Spleen (tissue), 11 donors: Measurements from ENCODE around the gene DAB2IP. TPM values are rescaled to one million over a fixed set of nuclear protein-coding genes. Genes with fewer than 3 reads are reported as not detected.

Source experiments
- DNase-seq: peaks from one replicate; pipeline ENCODE4 v3.0.0-alpha.2; 2020
- H3K27ac ChIP-seq, 8 donors: fragments of 200-600 bp; sonication (generic) in 7 of 8; 1 replicate in 4 of 8; 2 replicates in 4 of 8; pipeline versions ENCODE4 v1.5.0 to v1.8.0; 2016 to 2021; ENCODE audit warnings: inconsistent platforms in 4 of 8, mild to moderate bottlenecking in 4 of 8, moderate library complexity in 1 of 8
- H3K27me3 ChIP-seq, 7 donors: fragments of 200-600 bp; sonication (generic) in 6 of 7; replicated peaks in 1 of 7; 1 replicate in 4 of 7; 2 replicates in 3 of 7; pipeline versions ENCODE4 v1.5.0 to v1.8.0; 2016 to 2021; ENCODE audit warnings: inconsistent platforms in 3 of 7, mild to moderate bottlenecking in 1 of 7
- H3K36me3 ChIP-seq, 6 donors: fragments of 200-600 bp; sonication (generic) in 5 of 6; 1 replicate in 4 of 6; 2 replicates in 2 of 6; pipeline versions ENCODE4 v1.5.0 to v1.8.0; 2016 to 2021; ENCODE audit warnings: inconsistent platforms in 2 of 6
- H3K4me1 ChIP-seq, 6 donors: fragments of 200-600 bp; sonication (generic) in 5 of 6; 1 replicate in 3 of 6; 2 replicates in 3 of 6; pipeline versions ENCODE4 v1.5.0 to v1.8.0; 2016 to 2021; ENCODE audit warnings: inconsistent platforms in 3 of 6
- H3K4me3 ChIP-seq, 8 donors: fragments of 200-600 bp; sonication (generic) in 7 of 8; 1 replicate in 4 of 8; 2 replicates in 4 of 8; pipeline versions ENCODE4 v1.5.0 to v1.8.0; 2016 to 2021; ENCODE audit warnings: inconsistent platforms in 4 of 8, mild to moderate bottlenecking in 4 of 8, moderate library complexity in 2 of 8
- H3K9me3 ChIP-seq, 8 donors: fragments of 200-600 bp; sonication (generic) in 7 of 8; 1 replicate in 4 of 8; 2 replicates in 4 of 8; pipeline versions ENCODE4 v1.5.0 to v1.8.0; 2016 to 2021; ENCODE audit warnings: inconsistent platforms in 4 of 8
- POLR2A ChIP-seq, 3 donors: fragments of 450-650 bp; IDR thresholded peaks; one replicate each; pipeline ENCODE4 v1.5.1; 2017; ENCODE audit warnings: antibody characterized with exemption in 3 of 3, mild to moderate bottlenecking in 1 of 3
- POLR2AphosphoS5 ChIP-seq, 3 donors: sonication (generic); formaldehyde crosslinking; IDR thresholded peaks; one replicate each; pipeline ENCODE4 v1.5.1; 2017; ENCODE audit warnings: antibody characterized with exemption in 3 of 3
- WGBS, 5 donors: extraction: QIAGEN DNeasy Blood & Tissue Kit in 3 of 5; methylation state at CpG; one replicate each; pipeline versions ENCODE4 v1.1.5 to v1.1.7; 2013 to 2018; 5-methylcytosine and 5-hydroxymethylcytosine counted together
- intact Hi-C: fragments of 100-400 bp; cut with DNase I; formaldehyde crosslinking; loops from one replicate; pipeline ENCODE4 v1.15.0; 2023; ENCODE audit warnings: low total_unique reads
- polyA plus RNA-seq, 3 donors: library from polyadenylated mRNA; stranded (reverse); fragments of 200-250 nt; gene quantifications; one replicate each; pipeline ENCODE4 v1.2.1, GENCODE V29; 2013
- total RNA-seq, 7 donors: library from RNA; depleted of rRNA in 3 of 7; stranded (reverse); fragments of >200 nt in 3 of 7; fragmentation: NEBNext Ultra II Directional in 4 of 7; extraction: Animal tissue kit (Norgen Biotek cat#: 25700) in 4 of 7; gene quantifications; one replicate each; pipeline versions ENCODE4 v1.1.0 to v1.2.1, GENCODE V29; 2016 to 2021
- TF ChIP-seq, protein P1 (sequence below), 11 experiments: fragments of 200-600 bp in 7 of 11; fragments of 450-650 bp in 4 of 11; sonication (generic) in 4 of 11; IDR thresholded peaks in 8 of 11; conservative IDR thresholded peaks in 3 of 11; 1 replicate in 7 of 11; 2 replicates in 4 of 11; pipeline versions ENCODE4 v1.4.0 to v1.8.0; 2016 to 2021; ENCODE audit warnings: antibody characterized with exemption in 11 of 11, inconsistent platforms in 4 of 11, mild to moderate bottlenecking in 1 of 11
- donor health status: healthy with polysubstance abuse.
- donor health status: DM: no; HTN: no; CAD: no; lungs with moderate emphysema.
- donor health status: DM: no; HTN: no; CAD: no.
- donor health status: Bipolar disorder and iron deficiency.
- donor health status: healthy.
- donor health status: DM: no; HTN: no; CAD: no.
- donor health status: DM: yes; HTN: yes; CAD: no.

DAB2IP gene
- total and polyA plus RNA-seq, 10 donors: 5.0 to 83.0 (median 38.1) TPM

DNA sequence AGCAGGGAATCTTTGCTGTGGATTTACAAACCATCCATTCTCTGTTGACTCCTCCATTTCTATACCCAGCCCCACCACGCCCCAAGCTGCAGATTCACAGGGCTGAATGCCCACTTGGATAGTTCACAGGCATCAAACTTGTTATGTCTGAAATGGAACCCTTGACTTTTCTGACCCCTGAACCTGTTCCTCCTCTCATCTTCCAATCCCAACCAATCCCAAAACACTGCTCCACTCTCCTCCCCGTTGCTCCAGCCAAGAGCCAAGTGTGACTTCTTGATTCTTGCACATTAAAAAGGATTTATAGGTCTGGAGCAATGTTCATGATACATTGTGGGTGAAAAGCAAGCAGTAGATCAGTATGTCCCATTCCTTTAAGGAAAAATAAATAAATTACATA lies 145.6 kb downstream of the DAB2IP start:
- DNase-seq: peak; percentile 20
- H3K36me3 ChIP-seq: no peaks in the 10 kb centered on the region
- 32 to 90% (median 77%) methylated on average over 2 of the region's 2 CpGs for WGBS, 5 donors
- H3K9me3 ChIP-seq: no peaks in the 10 kb centered on the region
- H3K27ac ChIP-seq: no peak overlapping the region
- peaks cover 0 to 8% (median 0%) of the 10 kb centered on the region in 7 donors for H3K27me3 ChIP-seq
- intact Hi-C loops: no loop called here
- no peaks in the 10 kb centered on the region for H3K4me1 ChIP-seq
- H3K4me3 ChIP-seq: no peak overlapping the region
- TF ChIP-seq, protein P1, sequence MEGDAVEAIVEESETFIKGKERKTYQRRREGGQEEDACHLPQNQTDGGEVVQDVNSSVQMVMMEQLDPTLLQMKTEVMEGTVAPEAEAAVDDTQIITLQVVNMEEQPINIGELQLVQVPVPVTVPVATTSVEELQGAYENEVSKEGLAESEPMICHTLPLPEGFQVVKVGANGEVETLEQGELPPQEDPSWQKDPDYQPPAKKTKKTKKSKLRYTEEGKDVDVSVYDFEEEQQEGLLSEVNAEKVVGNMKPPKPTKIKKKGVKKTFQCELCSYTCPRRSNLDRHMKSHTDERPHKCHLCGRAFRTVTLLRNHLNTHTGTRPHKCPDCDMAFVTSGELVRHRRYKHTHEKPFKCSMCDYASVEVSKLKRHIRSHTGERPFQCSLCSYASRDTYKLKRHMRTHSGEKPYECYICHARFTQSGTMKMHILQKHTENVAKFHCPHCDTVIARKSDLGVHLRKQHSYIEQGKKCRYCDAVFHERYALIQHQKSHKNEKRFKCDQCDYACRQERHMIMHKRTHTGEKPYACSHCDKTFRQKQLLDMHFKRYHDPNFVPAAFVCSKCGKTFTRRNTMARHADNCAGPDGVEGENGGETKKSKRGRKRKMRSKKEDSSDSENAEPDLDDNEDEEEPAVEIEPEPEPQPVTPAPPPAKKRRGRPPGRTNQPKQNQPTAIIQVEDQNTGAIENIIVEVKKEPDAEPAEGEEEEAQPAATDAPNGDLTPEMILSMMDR (IDR thresholded peaks at IDR 0.05 in 8 of 11, conservative IDR thresholded peaks at IDR 0.05 in 3 of 11): no peak
- TF ChIP-seq POLR2A (IDR thresholded peaks at IDR 0.05): no peak
- TF ChIP-seq POLR2AphosphoS5 (IDR thresholded peaks at IDR 0.05): no peak

DNA sequence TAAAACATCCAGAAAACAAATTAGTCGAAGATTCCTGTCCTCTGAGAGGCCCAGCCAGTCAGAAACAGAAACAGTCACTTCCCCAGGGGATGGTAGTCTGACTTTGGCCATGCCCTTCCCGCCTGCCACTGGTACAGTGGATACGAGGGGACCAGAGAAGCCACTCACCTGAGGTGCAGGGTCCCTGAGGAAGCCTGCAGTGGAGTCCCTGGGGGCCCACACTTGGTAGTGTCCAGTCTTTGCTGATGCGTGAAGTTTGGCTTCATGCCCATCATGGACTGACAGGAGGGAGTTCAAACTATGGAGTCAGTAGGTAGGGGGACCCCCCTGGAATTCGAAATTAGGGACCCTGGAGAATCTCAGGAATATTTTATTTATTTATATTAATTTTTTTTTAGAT lies 147.5 kb downstream of the DAB2IP start:
- H3K4me1 ChIP-seq: no peaks in the 10 kb centered on the region
- DNase-seq: peak; percentile 20
- H3K9me3 ChIP-seq: peaks cover 0 to 4% (median under 1%) of the 10 kb centered on the region in 8 donors
- H3K36me3 ChIP-seq: no peaks in the 10 kb centered on the region
- TF ChIP-seq, protein P1 (IDR thresholded peaks at IDR 0.05 in 8 of 11, conservative IDR thresholded peaks at IDR 0.05 in 3 of 11): no peak
- TF ChIP-seq POLR2A (IDR thresholded peaks at IDR 0.05) (no peak), POLR2AphosphoS5 (IDR thresholded peaks at IDR 0.05) (no peak)
- intact Hi-C loops: no loop called here
- peaks cover 0 to 8% (median 0%) of the 10 kb centered on the region in 7 donors for H3K27me3 ChIP-seq
- 74 to 85% (median 82%) methylated on average over 5 of the region's 5 CpGs for WGBS, 5 donors
- H3K27ac ChIP-seq: no peak overlapping the region
- H3K4me3 ChIP-seq: no peak overlapping the region

DNA sequence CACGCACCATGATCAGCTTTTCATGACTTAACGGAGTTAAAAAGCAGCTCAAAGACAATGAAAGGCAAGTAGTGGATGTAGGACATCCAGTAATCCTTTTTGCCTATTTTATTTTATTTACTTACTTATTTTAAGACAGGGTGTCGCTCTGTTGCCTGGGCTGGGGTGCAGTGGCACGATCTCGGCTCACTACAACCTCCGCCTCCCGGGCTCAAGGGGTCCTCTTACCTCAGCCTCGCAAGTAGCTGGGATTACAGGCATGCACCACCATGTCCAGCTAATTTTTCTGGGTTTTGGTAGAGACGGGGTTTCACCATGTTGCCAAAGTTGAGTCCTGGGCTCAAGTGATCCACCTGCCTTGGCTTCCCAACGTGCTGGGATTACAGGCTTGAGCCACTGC lies 148.9 kb downstream of the DAB2IP start:
- intact Hi-C loops: no loop called here
- WGBS, 5 donors: 86 to 93% (median 91%) methylated on average over 10 of the region's 10 CpGs
- DNase-seq: peak; percentile 45

DNA sequence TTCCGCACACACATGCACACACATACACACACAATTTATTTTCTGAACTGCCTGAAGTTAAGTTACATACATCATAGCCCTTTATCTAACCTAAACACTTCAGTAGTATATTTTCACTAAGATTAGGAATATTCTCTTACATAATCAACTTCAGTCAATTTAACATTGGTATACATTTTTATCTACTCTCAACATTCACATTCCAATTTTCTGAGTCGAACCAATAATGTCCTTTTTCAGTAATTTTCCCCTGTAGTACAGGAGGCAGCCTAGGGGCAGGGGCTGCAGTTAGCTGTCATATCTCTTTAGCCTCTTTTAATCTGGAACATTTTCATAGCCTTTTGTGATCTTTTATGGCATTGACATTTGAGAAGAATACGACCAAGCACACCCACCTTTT lies 150.1 kb downstream of the DAB2IP start:
- H3K4me1 ChIP-seq: no peaks in the 10 kb centered on the region
- peaks cover 0 to 8% (median 0%) of the 10 kb centered on the region in 7 donors for H3K27me3 ChIP-seq
- no peak for TF ChIP-seq POLR2AphosphoS5 (IDR thresholded peaks at IDR 0.05)
- TF ChIP-seq POLR2A (IDR thresholded peaks at IDR 0.05): no peak
- TF ChIP-seq, protein P1 (IDR thresholded peaks at IDR 0.05 in 8 of 11, conservative IDR thresholded peaks at IDR 0.05 in 3 of 11): no peak
- H3K36me3 ChIP-seq: no peaks in the 10 kb centered on the region
- intact Hi-C loops: no loop called here
- DNase-seq: no peak
- WGBS, 5 donors: 77 to 85% (median 82%) methylated on average over 3 of the region's 3 CpGs
- no peak overlapping the region for H3K27ac ChIP-seq
- no peak overlapping the region for H3K4me3 ChIP-seq
- peaks cover 0 to 17% (median 13%) of the 10 kb centered on the region in 8 donors for H3K9me3 ChIP-seq

More for the DNA sequence above, 148.9 kb downstream of the DAB2IP start:
- H3K27me3 ChIP-seq: peaks cover 0 to 8% (median 0%) of the 10 kb centered on the region in 7 donors
- peaks cover 0 to 17% (median 13%) of the 10 kb centered on the region in 8 donors for H3K9me3 ChIP-seq
- no peak overlapping the region for H3K4me3 ChIP-seq
- no peaks in the 10 kb centered on the region for H3K36me3 ChIP-seq
- TF ChIP-seq POLR2AphosphoS5 (IDR thresholded peaks at IDR 0.05) (no peak), POLR2A (IDR thresholded peaks at IDR 0.05) (no peak)
- TF ChIP-seq, protein P1 (IDR thresholded peaks at IDR 0.05 in 8 of 11, conservative IDR thresholded peaks at IDR 0.05 in 3 of 11): no peak
- no peaks in the 10 kb centered on the region for H3K4me1 ChIP-seq
- no peak overlapping the region for H3K27ac ChIP-seq
